ENCODE results near the gene XCL1.

Gene XCL1

DNA sequence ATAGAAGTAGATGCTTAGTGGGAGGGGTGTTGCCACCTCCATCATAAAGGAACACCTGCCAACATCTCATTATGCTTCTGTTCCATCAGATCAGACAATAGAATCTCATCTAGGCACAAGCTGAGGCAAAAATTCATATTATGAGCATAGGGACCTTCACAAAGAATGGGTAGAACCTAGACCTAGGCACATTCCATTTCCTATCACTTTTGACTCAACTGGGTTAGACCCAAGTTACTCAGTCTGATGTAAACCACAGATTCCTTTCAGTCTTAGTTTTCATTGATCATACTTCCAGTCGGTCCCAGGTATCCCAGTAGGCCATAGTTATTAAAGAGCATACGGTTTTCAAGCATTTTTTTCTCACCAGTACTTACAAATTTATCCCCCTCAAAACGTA lies 21.7 kb downstream of the XCL1 start:
- DNase-seq (ENCODE audit: extremely low read depth, low read depth): no peak
- TF ChIP-seq, protein P1, sequence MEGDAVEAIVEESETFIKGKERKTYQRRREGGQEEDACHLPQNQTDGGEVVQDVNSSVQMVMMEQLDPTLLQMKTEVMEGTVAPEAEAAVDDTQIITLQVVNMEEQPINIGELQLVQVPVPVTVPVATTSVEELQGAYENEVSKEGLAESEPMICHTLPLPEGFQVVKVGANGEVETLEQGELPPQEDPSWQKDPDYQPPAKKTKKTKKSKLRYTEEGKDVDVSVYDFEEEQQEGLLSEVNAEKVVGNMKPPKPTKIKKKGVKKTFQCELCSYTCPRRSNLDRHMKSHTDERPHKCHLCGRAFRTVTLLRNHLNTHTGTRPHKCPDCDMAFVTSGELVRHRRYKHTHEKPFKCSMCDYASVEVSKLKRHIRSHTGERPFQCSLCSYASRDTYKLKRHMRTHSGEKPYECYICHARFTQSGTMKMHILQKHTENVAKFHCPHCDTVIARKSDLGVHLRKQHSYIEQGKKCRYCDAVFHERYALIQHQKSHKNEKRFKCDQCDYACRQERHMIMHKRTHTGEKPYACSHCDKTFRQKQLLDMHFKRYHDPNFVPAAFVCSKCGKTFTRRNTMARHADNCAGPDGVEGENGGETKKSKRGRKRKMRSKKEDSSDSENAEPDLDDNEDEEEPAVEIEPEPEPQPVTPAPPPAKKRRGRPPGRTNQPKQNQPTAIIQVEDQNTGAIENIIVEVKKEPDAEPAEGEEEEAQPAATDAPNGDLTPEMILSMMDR (IDR thresholded peaks at IDR 0.05; ENCODE audit: low read depth, low read length, missing control alignments): no peak
- no peak overlapping the region for H3K4me3 ChIP-seq (replicated peaks; ENCODE audit: low read depth, low read length)

DNA sequence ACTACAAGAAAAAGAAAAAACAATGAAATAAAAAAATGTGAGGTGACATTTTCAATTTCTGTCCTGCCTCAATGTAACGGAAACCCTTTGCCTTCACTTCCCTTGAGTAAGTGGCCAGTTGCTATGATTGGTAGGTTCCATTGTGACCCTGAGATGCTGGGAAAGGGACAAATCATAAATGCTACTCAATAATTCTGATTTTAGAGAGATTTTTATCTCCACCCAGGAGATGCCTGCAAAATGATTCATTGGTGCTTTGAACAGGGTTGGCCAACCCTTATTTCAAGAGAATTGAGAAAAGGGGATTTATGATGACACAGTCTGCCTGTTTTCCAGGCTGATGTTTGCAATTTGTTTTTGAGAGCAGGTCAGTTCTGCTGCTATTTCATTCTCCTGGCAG lies 22.5 kb downstream of the XCL1 start:
- TF ChIP-seq, protein P1 (IDR thresholded peaks at IDR 0.05; ENCODE audit: low read depth, low read length, missing control alignments): no peak
- DNase-seq (ENCODE audit: extremely low read depth, low read depth): no peak
- no peak overlapping the region for H3K4me3 ChIP-seq (replicated peaks; ENCODE audit: low read depth, low read length)

GRCh38 chr1:168599641-168600040 lies 23.2 kb downstream of the XCL1 start:
- no peak overlapping the region for H3K4me3 ChIP-seq (replicated peaks; ENCODE audit: low read depth, low read length)
- TF ChIP-seq, protein P1 (IDR thresholded peaks at IDR 0.05; ENCODE audit: low read depth, low read length, missing control alignments): no peak
- DNase-seq (ENCODE audit: extremely low read depth, low read depth): no peak

DNA sequence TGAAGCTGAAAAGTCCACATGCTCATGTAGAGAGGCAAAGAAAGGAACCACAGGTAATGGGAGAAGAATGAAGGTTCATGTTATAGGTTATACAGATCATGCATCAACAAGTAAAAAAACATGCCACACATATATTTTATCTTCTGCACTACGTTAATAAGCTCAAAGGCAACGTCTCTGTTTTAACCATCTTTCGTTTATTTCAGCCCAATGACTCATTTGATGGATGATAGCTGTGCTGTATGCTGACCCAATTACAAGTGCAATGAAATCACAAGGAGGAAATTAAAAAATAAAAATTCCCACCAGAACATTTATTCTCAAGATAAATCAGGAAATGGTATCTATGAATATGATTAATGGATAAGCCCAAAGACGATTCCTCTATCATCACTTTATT lies 24.6 kb downstream of the XCL1 start:
- TF ChIP-seq, protein P1 (IDR thresholded peaks at IDR 0.05; ENCODE audit: low read depth, low read length, missing control alignments): no peak

GRCh38 chr1:168603501-168604110 lies 27.2 kb downstream of the XCL1 start:
- no peak overlapping the region for H3K4me3 ChIP-seq (replicated peaks; ENCODE audit: low read depth, low read length)
- DNase-seq (ENCODE audit: extremely low read depth, low read depth): no peak
- TF ChIP-seq, protein P1 (IDR thresholded peaks at IDR 0.05; ENCODE audit: low read depth, low read length, missing control alignments): peak; percentile 79

More for the DNA sequence above, 24.6 kb downstream of the XCL1 start:
- H3K4me3 ChIP-seq (replicated peaks; ENCODE audit: low read depth, low read length): no peak overlapping the region
- no peak for DNase-seq (ENCODE audit: extremely low read depth, low read depth)

GRCh38 chr1:168605443-168605842 lies 29.0 kb downstream of the XCL1 start:
- no peak for DNase-seq (ENCODE audit: extremely low read depth, low read depth)
- TF ChIP-seq, protein P1 (IDR thresholded peaks at IDR 0.05; ENCODE audit: low read depth, low read length, missing control alignments): no peak
- H3K4me3 ChIP-seq (replicated peaks; ENCODE audit: low read depth, low read length): no peak overlapping the region

- no peak overlapping the region for H3K4me3 ChIP-seq (replicated peaks; ENCODE audit: low read depth, low read length)
- TF ChIP-seq, protein P1 (IDR thresholded peaks at IDR 0.05; ENCODE audit: low read depth, low read length, missing control alignments): no peak
- DNase-seq (ENCODE audit: extremely low read depth, low read depth): no peak
Observed at GRCh38 chr1:168606096-168606495, 29.7 kb downstream of the XCL1 start.
